Measurements from ENCODE around the gene MTMR4. TPM values are rescaled to one million over a fixed set of nuclear protein-coding genes. Genes with fewer than 3 reads are reported as not detected.
A peak's percentile ranks its signal among the peaks of the same experiment; 100 is the strongest.

Gene MTMR4
- total RNA-seq, 3 donors from 2014 or later = 79.4 to 92.8 (median 81.8) TPM

DNA sequence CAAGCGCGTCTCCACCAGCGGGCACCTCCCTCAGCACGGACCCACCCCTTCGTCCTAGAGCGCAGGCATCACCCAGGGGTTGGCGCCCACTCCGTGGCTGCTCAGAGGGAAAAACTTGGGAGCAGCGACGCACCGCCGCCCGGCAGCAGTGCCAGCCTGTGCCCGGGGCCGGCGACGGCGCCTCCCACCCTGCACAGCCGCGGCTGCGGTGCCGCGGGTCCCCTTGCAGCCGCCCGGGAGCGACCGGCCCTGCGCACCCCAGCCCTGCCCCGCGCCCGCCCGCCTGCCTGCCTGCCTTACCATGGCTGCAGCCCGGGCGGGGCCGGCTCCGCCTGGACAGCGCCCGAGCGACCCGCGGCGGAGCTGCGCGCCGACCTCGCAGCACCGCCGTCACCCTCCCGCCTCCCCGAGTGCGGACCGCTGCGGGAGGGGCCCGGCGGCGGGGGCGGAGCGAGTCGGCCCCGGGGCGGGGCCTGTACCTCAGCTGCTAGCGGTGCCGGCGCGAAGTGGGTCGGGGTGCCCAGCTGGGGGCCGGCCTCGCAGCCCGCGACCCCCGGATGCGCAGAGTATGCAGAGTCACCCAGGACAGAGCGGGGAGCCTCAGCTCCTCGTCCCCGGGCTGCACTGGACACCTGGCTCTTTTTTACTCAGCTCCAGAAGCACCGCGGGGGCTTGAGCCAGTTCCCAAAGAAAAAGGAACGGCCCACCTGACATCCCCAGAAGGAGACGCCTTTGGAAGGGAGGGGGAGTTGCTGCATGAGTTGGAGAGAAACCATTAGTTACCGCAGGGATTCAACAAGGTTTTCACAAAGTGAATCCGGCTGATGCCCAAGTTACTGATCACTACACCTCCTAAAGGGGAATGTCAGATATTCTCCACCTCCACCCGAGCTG, 17.5 kb upstream of the MTMR4 start:
- Mint-ChIP-seq H3K4me1 (ENCODE audit: low read depth) (no peaks in the 10 kb centered on the region), H3K4me3 (peak overlapping the region; percentile 56)
- peak; percentile 55 for DNase-seq

DNA sequence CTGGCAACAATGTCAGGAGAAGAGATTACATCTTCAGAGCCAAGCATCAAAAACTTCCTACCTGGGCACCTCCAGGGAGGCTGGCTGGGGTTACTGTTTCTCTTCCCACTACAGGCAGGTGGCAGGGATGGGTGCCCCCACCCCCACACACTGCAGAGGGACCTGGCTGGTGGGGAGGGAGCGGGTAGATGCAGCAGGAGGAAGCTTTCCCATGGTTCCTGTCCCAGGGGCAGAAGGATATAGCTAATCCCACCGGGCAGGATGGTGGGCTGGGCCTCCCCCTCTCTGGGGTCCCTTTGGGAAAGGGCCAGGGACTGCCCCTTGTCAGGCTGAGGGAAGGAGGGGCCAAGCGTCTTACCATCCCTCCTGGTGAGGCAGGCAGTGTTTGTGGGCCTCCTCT, 16.7 kb upstream of the MTMR4 start:
- H3K9me3 Mint-ChIP-seq = no peaks in the 10 kb centered on the region
- DNase-seq (no peak), ATAC-seq (no peak)
- H3K36me3 Mint-ChIP-seq (ENCODE audit: insufficient read depth) = no peaks in the 10 kb centered on the region
- peak overlapping the region; percentile 60 for H3K4me3 Mint-ChIP-seq
- H3K4me1 Mint-ChIP-seq (ENCODE audit: low read depth) = no peaks in the 10 kb centered on the region
- peaks cover 17% of the 10 kb centered on the region for H3K27me3 Mint-ChIP-seq (ENCODE audit: low read depth)

More for the DNA sequence above, 17.5 kb upstream of the MTMR4 start:
- ATAC-seq = peak; percentile 93 to 95
- Mint-ChIP-seq H3K9me3 (no peaks in the 10 kb centered on the region), H3K36me3 (ENCODE audit: insufficient read depth) (no peaks in the 10 kb centered on the region), H3K27me3 (ENCODE audit: low read depth) (peaks cover 18% of the 10 kb centered on the region)

DNA sequence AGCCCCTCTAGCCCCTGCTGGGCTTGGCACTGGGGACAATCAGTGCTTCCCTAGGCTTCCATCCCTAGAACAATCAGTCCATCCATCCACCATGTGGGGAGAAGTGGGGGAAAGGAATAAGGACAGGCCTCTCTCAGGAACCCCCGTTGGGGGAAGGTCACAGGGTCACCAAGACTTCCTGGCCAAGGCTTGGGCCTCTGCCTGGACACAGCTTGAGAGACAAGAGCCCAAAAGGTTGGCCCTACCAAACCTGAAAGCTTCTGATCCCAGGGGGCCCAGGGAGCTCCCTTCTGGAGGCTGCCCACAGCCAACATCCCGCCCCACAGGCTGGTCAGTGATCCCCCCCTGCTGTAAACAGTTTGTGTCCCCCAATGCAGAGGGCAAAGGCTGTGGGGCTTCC, 16.2 kb upstream of the MTMR4 start:
- no peaks in the 10 kb centered on the region for H3K9me3 Mint-ChIP-seq
- peaks cover 12% of the 10 kb centered on the region for H3K27me3 Mint-ChIP-seq (ENCODE audit: low read depth)
- no peaks in the 10 kb centered on the region for H3K36me3 Mint-ChIP-seq (ENCODE audit: insufficient read depth)
- no peak for ATAC-seq
- H3K4me3 Mint-ChIP-seq = peak overlapping the region; percentile 60
- no peaks in the 10 kb centered on the region for H3K4me1 Mint-ChIP-seq (ENCODE audit: low read depth)
- DNase-seq = no peak

DNA sequence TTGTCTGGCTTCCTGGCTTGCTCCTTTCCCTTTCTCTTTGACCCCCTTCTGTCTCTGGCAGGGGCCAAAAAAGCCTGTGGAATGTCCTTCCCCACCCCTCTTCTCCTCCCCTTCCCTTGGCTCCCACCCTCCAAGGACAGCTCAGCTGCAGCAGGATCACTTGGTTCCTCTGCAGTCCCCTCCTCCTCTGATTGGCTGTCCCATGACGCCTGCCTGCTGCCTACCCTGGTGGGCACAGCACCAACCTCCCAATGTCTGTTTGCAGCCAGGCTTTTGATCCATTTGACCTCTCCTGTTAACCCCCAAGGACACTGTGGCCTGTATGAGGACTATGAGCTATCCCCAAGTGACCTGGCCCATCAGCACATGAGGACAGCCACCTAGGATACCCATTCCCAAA, 14.8 kb upstream of the MTMR4 start:
- DNase-seq = no peak
- no peaks in the 10 kb centered on the region for H3K4me1 Mint-ChIP-seq (ENCODE audit: low read depth)
- peaks cover 7% of the 10 kb centered on the region for H3K27me3 Mint-ChIP-seq (ENCODE audit: low read depth)
- H3K4me3 Mint-ChIP-seq = no peak overlapping the region
- H3K9me3 Mint-ChIP-seq = no peaks in the 10 kb centered on the region
- H3K36me3 Mint-ChIP-seq (ENCODE audit: insufficient read depth) = no peaks in the 10 kb centered on the region
- ATAC-seq = no peak

DNA sequence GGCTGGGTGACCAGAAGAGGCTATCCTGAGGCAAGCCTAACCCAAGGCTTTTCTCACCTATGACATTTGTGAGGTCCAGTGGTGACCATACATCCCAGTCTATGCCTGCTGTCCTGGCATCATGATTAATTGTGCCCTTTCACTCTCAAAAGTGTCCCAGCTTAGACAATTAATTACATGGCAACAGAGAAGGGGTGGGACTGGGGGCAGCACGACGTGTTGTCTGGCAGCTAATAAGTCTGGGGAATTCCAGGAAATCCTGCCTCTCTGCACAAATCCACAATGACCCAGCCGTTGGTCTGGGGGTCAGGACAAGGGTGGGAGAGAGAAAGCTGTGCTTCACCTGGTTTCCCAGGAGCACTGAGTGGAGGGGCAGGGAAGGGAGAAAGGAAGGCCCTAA, 14.0 kb upstream of the MTMR4 start:
- Mint-ChIP-seq H3K27me3 (ENCODE audit: low read depth) (peaks cover 7% of the 10 kb centered on the region), H3K4me3 (no peak overlapping the region), H3K36me3 (ENCODE audit: insufficient read depth) (no peaks in the 10 kb centered on the region), H3K4me1 (ENCODE audit: low read depth) (no peaks in the 10 kb centered on the region), H3K9me3 (no peaks in the 10 kb centered on the region)
- ATAC-seq (no peak), DNase-seq (no peak)

DNA sequence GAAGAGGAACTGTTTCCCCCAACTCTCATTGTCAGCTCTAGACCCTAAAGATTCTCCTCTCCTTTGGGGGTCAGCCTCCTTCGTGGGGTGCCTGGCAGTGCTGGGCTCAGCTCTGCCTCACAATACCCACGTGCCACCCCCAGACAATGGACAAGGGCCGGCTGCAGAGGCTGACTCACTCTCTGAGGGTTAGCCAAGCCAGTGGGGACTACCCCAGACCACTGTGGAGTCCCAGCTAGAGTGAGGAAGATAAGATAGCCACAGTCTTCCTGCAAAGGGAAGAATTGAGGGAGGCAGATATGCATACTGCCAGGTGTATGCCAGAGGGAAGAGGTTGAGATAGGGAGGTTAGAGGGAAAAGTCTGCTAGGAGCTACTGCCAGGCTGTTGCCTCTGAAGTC, 13.5 kb upstream of the MTMR4 start:
- H3K36me3 Mint-ChIP-seq (ENCODE audit: insufficient read depth) = no peaks in the 10 kb centered on the region
- H3K4me1 Mint-ChIP-seq (ENCODE audit: low read depth) = no peaks in the 10 kb centered on the region
- no peaks in the 10 kb centered on the region for H3K9me3 Mint-ChIP-seq
- H3K4me3 Mint-ChIP-seq = no peak overlapping the region
- peaks cover 7% of the 10 kb centered on the region for H3K27me3 Mint-ChIP-seq (ENCODE audit: low read depth)
- ATAC-seq (no peak), DNase-seq (no peak)

DNA sequence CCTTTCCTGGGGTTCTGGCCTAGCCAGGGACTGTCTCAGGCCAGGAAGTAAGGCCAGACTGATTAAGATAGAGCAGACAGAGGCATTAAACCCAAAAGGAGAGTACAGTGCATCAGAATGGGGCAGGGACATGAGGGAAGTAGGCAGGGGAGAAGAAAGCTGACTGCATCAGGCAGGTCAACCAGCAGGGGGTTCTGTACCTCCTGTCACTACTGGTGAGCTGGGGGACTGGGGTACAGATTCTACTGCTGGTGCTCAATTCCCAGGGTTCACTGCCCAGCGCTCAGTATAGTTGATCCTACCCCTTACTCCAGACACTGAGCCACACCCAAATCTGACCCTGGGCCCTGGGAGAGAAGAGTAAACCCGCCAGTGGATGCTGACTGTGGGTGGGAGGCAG, 12.9 kb upstream of the MTMR4 start:
- no peaks in the 10 kb centered on the region for H3K36me3 Mint-ChIP-seq (ENCODE audit: insufficient read depth)
- no peak for ATAC-seq
- H3K4me3 Mint-ChIP-seq = no peak overlapping the region

DNA sequence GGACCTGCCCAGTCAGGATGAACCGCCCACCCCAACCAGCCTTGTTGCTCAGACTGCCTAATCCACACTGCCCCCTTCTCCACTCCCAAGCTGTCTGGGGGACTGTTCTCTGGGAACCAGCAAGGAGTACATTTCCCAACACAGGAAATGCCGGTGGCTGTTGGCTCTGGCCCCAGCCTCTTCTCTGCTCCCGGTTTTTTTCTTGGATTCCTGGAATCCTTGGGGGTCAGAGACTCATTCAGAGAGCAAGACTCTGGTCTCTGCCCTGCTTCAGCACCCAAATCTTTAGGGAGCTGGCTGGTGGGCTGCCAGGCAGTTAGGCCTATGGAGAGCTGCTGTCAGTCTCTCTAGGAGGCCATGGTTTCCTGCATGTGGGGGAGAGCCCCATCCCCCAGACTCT, 10.8 kb upstream of the MTMR4 start:
- H3K4me1 Mint-ChIP-seq (ENCODE audit: low read depth) = no peaks in the 10 kb centered on the region
- ATAC-seq = no peak
- H3K9me3 Mint-ChIP-seq = no peaks in the 10 kb centered on the region
- no peak overlapping the region for H3K4me3 Mint-ChIP-seq
- no peaks in the 10 kb centered on the region for H3K36me3 Mint-ChIP-seq (ENCODE audit: insufficient read depth)
- peaks cover 5% of the 10 kb centered on the region for H3K27me3 Mint-ChIP-seq (ENCODE audit: low read depth)
- DNase-seq = no peak

More for the DNA sequence above, 12.9 kb upstream of the MTMR4 start:
- Mint-ChIP-seq H3K9me3 (no peaks in the 10 kb centered on the region), H3K27me3 (ENCODE audit: low read depth) (peaks cover 5% of the 10 kb centered on the region), H3K4me1 (ENCODE audit: low read depth) (no peaks in the 10 kb centered on the region)
- DNase-seq = no peak

DNA sequence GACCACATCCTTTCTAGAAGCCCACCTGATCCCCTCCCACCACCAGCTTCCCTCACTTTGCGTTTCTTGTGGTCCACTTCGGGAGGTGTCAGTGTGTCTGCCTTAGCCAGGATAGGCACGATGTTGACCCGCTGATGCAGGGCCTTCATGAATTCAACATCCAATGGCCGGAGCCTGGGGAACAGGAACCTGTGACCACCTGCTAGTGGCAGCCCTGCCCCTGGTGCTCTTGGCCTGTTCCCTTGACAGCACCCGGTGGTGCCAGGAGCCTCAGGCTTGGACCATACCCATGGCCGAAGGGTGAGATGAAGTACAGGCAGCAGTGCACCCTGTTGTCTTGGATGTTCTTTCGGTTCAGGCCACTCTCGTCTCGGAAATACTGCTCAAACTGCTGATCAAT, 7.2 kb upstream of the MTMR4 start:
- no peak for DNase-seq
- no peaks in the 10 kb centered on the region for H3K27me3 Mint-ChIP-seq (ENCODE audit: low read depth)

DNA sequence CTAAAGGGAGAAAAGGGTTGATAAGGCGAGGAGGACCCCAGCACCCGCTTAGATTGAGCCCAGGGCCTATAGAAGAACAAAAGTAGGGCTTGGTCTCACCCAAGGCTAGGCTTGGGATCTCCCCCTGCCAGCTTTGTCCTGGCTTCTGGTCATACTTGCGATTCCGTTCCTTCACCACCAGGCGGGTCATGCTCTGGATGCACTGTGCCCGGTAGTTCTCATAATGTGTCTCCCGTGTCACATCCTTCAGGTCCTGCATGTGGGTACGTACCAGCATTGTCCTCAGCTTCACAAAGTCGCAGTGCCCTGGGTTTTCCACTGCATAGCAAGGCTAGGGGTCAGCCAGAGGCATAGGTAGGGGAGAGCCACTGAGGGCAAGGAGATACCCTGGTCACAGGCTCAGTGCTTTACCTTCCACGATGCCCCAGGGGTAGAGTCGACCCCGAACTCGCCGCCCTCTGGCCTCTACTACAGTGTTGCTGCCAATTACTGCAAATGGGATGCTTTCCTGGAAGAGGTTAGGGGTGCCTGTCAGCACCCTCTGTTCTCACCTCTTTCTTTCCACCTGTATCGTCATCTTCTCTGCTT, 6.5 kb upstream of the MTMR4 start:
- Mint-ChIP-seq H3K36me3 (ENCODE audit: insufficient read depth) (no peaks in the 10 kb centered on the region), H3K27me3 (ENCODE audit: low read depth) (no peaks in the 10 kb centered on the region), H3K4me1 (ENCODE audit: low read depth) (peaks cover 19% of the 10 kb centered on the region), H3K4me3 (peak overlapping the region; percentile 21), H3K9me3 (no peaks in the 10 kb centered on the region)
- DNase-seq (no peak), ATAC-seq (no peak)

More for the DNA sequence above, 7.2 kb upstream of the MTMR4 start:
- Mint-ChIP-seq H3K4me3 (no peak overlapping the region), H3K9me3 (no peaks in the 10 kb centered on the region), H3K36me3 (ENCODE audit: insufficient read depth) (no peaks in the 10 kb centered on the region), H3K4me1 (ENCODE audit: low read depth) (peaks cover 12% of the 10 kb centered on the region)
- ATAC-seq = no peak

DNA sequence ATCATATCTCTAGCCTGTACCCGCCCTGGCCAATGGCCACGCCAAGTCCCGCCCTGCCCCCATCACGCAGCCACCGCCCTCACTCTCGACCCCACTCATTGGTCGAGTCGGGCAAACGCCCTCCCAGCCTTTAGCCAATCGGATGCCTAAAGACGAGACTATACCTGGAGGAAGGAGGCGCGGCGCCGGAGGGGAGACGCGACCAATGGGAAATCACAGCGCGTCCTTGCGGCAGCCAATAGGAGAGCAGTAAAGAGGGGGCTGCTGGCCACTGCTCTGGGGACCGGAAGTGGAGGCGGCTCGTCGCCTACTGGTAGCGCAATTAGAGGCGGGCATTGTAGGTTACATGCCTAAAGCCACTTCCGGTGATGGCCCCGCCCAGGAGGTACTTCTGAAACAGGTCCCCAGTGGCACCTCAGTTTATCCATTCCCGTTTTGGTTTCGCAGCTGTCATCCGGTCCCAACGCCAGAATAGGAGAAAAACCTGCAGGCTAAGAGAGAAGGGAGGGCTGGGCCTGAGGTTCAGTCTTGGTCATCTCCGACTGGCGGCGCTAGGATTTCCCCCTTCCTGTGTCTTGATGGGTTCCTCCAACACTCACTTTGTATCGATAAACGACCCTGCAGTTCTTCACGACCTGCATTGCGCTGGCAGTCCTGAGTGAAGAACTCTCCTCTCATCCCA, 3.6 kb upstream of the MTMR4 start:
- ATAC-seq = peak; percentile 82 to 83

DNA sequence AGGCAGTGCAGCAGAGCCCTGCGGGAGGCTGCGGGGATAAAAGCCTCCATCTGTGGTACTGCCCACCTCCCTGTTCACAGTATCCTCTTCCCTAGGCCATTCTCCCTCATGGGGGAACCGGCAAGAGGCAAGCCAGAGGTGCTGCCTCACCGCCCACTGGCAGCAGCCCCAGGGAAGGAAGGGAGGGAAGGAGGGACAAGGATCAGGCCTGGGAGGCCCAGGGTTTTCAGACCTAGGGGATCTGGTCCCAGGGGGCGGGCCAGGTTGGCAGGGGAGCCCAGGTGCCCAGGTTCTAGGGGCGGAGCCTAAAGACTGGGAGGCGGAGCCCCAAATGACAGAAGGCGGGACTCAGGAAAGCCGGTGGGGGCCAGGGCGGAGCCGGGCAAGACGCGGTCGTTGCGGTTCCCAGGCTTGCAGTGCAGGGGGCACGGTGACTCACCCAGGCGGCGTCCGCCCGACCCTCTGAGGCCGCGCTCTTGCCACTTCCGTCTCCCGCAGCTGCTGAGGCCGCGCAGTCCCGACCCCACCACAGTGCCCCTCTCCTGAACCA, 3.0 kb upstream of the MTMR4 start:
- DNase-seq (no peak), ATAC-seq (no peak)
- Mint-ChIP-seq H3K4me1 (ENCODE audit: low read depth) (peaks cover 41% of the 10 kb centered on the region), H3K27me3 (ENCODE audit: low read depth) (no peaks in the 10 kb centered on the region), H3K4me3 (peak overlapping the region; percentile 96), H3K36me3 (ENCODE audit: insufficient read depth) (no peaks in the 10 kb centered on the region), H3K9me3 (no peaks in the 10 kb centered on the region)

More for the DNA sequence above, 3.6 kb upstream of the MTMR4 start:
- peak; percentile 98 for DNase-seq
- H3K4me1 Mint-ChIP-seq (ENCODE audit: low read depth) = peaks cover 37% of the 10 kb centered on the region
- H3K4me3 Mint-ChIP-seq = peak overlapping the region; percentile 96
- no peaks in the 10 kb centered on the region for H3K27me3 Mint-ChIP-seq (ENCODE audit: low read depth)
- H3K36me3 Mint-ChIP-seq (ENCODE audit: insufficient read depth) = no peaks in the 10 kb centered on the region
- H3K9me3 Mint-ChIP-seq = no peaks in the 10 kb centered on the region

DNA sequence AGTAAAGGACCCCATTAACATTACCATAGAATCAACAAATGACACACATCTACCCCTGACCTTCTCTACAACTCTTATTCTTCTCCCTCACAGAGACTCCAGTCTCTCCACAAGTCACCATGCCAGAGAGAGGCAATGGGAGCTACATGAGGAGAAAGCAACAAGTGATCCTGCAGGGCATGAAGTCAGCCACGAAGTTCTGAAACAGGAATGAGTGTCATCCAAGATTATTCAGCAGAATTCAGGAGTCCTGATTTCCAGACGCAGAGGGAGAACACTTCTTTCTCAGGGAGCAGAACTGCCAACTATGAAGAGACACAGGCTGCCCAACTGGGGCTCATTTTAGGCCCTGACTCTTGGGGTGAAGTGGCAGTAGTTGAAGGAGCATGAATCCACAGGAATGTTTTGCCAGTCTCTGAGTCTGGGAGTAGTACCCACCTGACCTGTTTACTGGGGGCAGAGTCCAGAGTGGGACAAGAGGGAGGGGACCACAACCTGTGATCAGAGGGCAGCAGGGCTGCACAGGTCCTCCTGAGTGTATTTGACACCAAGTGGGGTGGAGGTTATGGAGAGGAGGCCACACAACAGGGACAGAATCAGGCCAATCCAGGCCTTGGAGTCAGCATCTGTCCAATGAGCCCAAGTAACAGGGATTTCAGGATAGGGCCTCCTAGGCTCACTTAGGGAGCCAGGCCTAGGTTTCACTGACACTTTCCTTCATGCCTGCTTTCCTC, 2.4 kb upstream of the MTMR4 start:
- Mint-ChIP-seq H3K36me3 (ENCODE audit: insufficient read depth) (no peaks in the 10 kb centered on the region), H3K9me3 (no peaks in the 10 kb centered on the region), H3K4me3 (peak overlapping the region; percentile 96), H3K4me1 (ENCODE audit: low read depth) (peaks cover 41% of the 10 kb centered on the region), H3K27me3 (ENCODE audit: low read depth) (no peaks in the 10 kb centered on the region)
- ATAC-seq (no peak), DNase-seq (no peak)

DNA sequence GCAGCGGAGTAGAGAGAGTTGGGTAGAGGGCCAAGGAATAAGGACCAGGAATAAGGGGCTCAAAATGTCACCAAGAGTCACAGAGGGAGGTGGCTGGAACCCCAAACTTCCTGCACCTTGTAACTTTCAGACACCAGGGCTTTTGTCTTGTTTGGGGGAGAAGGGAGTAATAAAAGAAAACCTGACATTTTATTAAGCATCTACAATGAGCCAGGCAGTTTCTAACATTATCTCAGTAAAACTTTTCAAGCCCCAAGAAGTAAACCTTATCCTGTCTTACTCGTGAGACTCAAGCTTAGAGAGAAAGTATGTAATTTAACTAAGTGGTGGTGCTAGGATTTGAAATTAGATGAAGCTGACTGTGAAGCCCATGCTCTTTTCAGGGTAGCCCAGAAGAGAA, 848 bp upstream of the MTMR4 start:
- H3K4me1 Mint-ChIP-seq (ENCODE audit: low read depth) = peaks cover 43% of the 10 kb centered on the region
- peak overlapping the region; percentile 78 for H3K4me3 Mint-ChIP-seq
- no peaks in the 10 kb centered on the region for H3K27me3 Mint-ChIP-seq (ENCODE audit: low read depth)
- H3K36me3 Mint-ChIP-seq (ENCODE audit: insufficient read depth) = peaks cover 14% of the 10 kb centered on the region
- ATAC-seq = no peak
- no peak for DNase-seq
- H3K9me3 Mint-ChIP-seq = no peaks in the 10 kb centered on the region

All from activated T-cell treated with anti-CD3 and anti-CD28 coated beads, Interleukin-2, amount 50 U/mL, for 4 hours (primary cell).